ENCODE measurements around the gene PCDH1.

- TF ChIP-seq EZH2phosphoT487 (IDR thresholded peaks at IDR 0.05; ENCODE audit: low read depth), result no peak
- 0 out of 2 replicates have a peak, but pooled peaks have one; percentile 10 for TF ChIP-seq CTCF (IDR thresholded peaks at IDR 0.05; ENCODE audit: low read depth, low read length)
Measured at GRCh38 chr5:141845371-141845851, 32.8 kb downstream of the PCDH1 start.

Measured in OCI-LY3 (cell line).